ENCODE results near the gene TMPO.

- TF ChIP-seq CTCF (IDR thresholded peaks at IDR 0.05) (no peak), POLR2A (IDR thresholded peaks at IDR 0.05) (no peak)
Measured at GRCh38 chr12:98578392-98578791, 63.0 kb downstream of the TMPO start.

Measured in esophagus squamous epithelium (tissue), 4 donors.